ENCODE measurements around the gene LRIG3. TPM values are rescaled to one million over a fixed set of nuclear protein-coding genes. Genes with fewer than 3 reads are reported as not detected.

The LRIG3 gene
- total and polyA plus RNA-seq, 4 donors: 2.9 to 17.0 (median 10.7) TPM

DNA sequence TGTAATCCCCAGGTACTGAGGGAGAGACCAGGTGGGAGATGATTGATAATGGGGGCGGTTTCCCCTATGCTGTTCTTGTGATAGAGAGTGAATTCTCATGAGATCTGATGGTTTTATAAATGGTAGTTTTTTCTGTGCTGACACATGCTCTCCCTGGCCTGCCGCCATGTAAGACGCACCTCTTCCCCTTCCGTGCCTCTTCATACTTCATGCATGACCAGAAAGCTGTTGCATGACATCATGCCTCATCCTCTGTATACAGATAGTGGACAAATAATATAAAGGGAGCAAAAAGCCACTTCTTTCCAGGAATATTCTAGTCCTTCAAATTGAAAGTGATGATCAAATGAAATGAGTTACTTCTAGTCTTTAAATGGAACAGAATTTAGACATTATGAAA is 47.3 kb upstream of the LRIG3 start:
- 94% methylated on average over 4 of the region's 4 CpGs for WGBS
- TF ChIP-seq TAF1 (conservative IDR thresholded peaks at IDR 0.05): no peak
- TF ChIP-seq, protein P1, sequence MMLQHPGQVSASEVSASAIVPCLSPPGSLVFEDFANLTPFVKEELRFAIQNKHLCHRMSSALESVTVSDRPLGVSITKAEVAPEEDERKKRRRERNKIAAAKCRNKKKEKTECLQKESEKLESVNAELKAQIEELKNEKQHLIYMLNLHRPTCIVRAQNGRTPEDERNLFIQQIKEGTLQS (IDR thresholded peaks at IDR 0.05): no peak
- TF ChIP-seq GABPA (IDR thresholded peaks at IDR 0.05 in 1 of 2, conservative IDR thresholded peaks at IDR 0.05 in 1 of 2): no peak
- no peak for TF ChIP-seq FOXA1 (IDR thresholded peaks at IDR 0.05)
- TF ChIP-seq, protein P2, sequence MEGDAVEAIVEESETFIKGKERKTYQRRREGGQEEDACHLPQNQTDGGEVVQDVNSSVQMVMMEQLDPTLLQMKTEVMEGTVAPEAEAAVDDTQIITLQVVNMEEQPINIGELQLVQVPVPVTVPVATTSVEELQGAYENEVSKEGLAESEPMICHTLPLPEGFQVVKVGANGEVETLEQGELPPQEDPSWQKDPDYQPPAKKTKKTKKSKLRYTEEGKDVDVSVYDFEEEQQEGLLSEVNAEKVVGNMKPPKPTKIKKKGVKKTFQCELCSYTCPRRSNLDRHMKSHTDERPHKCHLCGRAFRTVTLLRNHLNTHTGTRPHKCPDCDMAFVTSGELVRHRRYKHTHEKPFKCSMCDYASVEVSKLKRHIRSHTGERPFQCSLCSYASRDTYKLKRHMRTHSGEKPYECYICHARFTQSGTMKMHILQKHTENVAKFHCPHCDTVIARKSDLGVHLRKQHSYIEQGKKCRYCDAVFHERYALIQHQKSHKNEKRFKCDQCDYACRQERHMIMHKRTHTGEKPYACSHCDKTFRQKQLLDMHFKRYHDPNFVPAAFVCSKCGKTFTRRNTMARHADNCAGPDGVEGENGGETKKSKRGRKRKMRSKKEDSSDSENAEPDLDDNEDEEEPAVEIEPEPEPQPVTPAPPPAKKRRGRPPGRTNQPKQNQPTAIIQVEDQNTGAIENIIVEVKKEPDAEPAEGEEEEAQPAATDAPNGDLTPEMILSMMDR (IDR thresholded peaks at IDR 0.05; ENCODE audit: low read depth, low read length, missing input control): no peak
- TF ChIP-seq, protein P3, sequence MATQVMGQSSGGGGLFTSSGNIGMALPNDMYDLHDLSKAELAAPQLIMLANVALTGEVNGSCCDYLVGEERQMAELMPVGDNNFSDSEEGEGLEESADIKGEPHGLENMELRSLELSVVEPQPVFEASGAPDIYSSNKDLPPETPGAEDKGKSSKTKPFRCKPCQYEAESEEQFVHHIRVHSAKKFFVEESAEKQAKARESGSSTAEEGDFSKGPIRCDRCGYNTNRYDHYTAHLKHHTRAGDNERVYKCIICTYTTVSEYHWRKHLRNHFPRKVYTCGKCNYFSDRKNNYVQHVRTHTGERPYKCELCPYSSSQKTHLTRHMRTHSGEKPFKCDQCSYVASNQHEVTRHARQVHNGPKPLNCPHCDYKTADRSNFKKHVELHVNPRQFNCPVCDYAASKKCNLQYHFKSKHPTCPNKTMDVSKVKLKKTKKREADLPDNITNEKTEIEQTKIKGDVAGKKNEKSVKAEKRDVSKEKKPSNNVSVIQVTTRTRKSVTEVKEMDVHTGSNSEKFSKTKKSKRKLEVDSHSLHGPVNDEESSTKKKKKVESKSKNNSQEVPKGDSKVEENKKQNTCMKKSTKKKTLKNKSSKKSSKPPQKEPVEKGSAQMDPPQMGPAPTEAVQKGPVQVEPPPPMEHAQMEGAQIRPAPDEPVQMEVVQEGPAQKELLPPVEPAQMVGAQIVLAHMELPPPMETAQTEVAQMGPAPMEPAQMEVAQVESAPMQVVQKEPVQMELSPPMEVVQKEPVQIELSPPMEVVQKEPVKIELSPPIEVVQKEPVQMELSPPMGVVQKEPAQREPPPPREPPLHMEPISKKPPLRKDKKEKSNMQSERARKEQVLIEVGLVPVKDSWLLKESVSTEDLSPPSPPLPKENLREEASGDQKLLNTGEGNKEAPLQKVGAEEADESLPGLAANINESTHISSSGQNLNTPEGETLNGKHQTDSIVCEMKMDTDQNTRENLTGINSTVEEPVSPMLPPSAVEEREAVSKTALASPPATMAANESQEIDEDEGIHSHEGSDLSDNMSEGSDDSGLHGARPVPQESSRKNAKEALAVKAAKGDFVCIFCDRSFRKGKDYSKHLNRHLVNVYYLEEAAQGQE (IDR thresholded peaks at IDR 0.05): no peak
- no peak for TF ChIP-seq HNF4G (IDR thresholded peaks at IDR 0.05)
- no peak for TF ChIP-seq YY1 (IDR thresholded peaks at IDR 0.05)
- TF ChIP-seq RXRA (IDR thresholded peaks at IDR 0.05): no peak
- no peak for TF ChIP-seq HNF4A (conservative IDR thresholded peaks at IDR 0.05)
- no peak for TF ChIP-seq SP1 (IDR thresholded peaks at IDR 0.05)
- no peak for TF ChIP-seq RAD21 (IDR thresholded peaks at IDR 0.05)
- TF ChIP-seq FOXA2 (IDR thresholded peaks at IDR 0.05): no peak
- TF ChIP-seq EGR1 (IDR thresholded peaks at IDR 0.05; ENCODE audit: low read depth in 2 of 2): no peak
- TF ChIP-seq, protein P4, sequence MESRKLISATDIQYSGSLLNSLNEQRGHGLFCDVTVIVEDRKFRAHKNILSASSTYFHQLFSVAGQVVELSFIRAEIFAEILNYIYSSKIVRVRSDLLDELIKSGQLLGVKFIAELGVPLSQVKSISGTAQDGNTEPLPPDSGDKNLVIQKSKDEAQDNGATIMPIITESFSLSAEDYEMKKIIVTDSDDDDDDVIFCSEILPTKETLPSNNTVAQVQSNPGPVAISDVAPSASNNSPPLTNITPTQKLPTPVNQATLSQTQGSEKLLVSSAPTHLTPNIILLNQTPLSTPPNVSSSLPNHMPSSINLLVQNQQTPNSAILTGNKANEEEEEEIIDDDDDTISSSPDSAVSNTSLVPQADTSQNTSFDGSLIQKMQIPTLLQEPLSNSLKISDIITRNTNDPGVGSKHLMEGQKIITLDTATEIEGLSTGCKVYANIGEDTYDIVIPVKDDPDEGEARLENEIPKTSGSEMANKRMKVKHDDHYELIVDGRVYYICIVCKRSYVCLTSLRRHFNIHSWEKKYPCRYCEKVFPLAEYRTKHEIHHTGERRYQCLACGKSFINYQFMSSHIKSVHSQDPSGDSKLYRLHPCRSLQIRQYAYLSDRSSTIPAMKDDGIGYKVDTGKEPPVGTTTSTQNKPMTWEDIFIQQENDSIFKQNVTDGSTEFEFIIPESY (IDR thresholded peaks at IDR 0.05): no peak
- TF ChIP-seq JUND (IDR thresholded peaks at IDR 0.05): no peak

DNA sequence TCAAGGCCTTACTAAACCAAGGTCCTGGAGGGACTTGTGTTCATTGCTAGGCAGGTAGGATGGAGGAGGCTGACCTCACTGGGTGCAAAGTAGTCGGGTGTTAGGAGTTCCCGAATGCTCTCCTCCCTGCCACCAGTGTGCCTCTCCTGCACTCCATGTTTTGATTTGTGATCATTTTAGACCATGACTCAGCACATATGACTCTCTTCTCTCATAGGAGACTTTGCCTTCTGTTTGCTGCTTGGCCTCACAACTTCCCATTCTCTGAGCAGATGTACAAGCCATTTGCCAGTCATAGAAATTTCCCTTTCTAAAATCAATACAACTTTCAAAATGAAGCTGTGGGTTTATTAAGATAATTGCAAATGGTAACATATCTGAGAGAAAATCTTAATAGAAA is 46.6 kb upstream of the LRIG3 start:
- H3K9me3 ChIP-seq (ENCODE audit: control insufficient read depth in 4 of 4, low read length in 3 of 4): no peaks in the 10 kb centered on the region
- no peak overlapping the region for H3K4me3 ChIP-seq (ENCODE audit: low read depth in 1 of 3, low read length in 3 of 3)
- H3K4me1 ChIP-seq (ENCODE audit: control insufficient read depth in 4 of 4, insufficient read depth in 4 of 4, low read length in 3 of 4): no peaks in the 10 kb centered on the region
- H3K36me3 ChIP-seq (ENCODE audit: control insufficient read depth in 4 of 4, insufficient read depth in 3 of 4, low read depth in 1 of 4, low read length in 3 of 4): no peaks in the 10 kb centered on the region
- no peaks in the 10 kb centered on the region for H3K27me3 ChIP-seq (ENCODE audit: control insufficient read depth in 4 of 4, insufficient read depth in 4 of 4, low read length in 3 of 4)
- no peak overlapping the region for H3K27ac ChIP-seq (ENCODE audit: low read depth in 1 of 2, low read length in 2 of 2)
- 99% methylated on average over 2 of the region's 2 CpGs for WGBS
- H3K9ac ChIP-seq (ENCODE audit: low read depth in 1 of 2, low read length in 2 of 2): no peak overlapping the region
- no peak for DNase-seq (ENCODE audit: low spot score)
- TF ChIP-seq, protein P2 (IDR thresholded peaks at IDR 0.05; ENCODE audit: low read depth, low read length, missing input control): no peak
- TF ChIP-seq HNF4A (conservative IDR thresholded peaks at IDR 0.05) (no peak), JUND (IDR thresholded peaks at IDR 0.05) (no peak), GABPA (IDR thresholded peaks at IDR 0.05 in 1 of 2, conservative IDR thresholded peaks at IDR 0.05 in 1 of 2) (no peak), RAD21 (IDR thresholded peaks at IDR 0.05) (no peak), TAF1 (conservative IDR thresholded peaks at IDR 0.05) (no peak), FOXA1 (IDR thresholded peaks at IDR 0.05) (no peak), EGR1 (IDR thresholded peaks at IDR 0.05; ENCODE audit: low read depth in 2 of 2) (no peak), YY1 (IDR thresholded peaks at IDR 0.05) (no peak), FOXA2 (IDR thresholded peaks at IDR 0.05) (no peak)
- TF ChIP-seq, protein P3 (IDR thresholded peaks at IDR 0.05): no peak
- TF ChIP-seq, protein P5, sequence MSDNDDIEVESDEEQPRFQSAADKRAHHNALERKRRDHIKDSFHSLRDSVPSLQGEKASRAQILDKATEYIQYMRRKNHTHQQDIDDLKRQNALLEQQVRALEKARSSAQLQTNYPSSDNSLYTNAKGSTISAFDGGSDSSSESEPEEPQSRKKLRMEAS (IDR thresholded peaks at IDR 0.05): no peak
- TF ChIP-seq, protein P1 (IDR thresholded peaks at IDR 0.05): no peak

More for the DNA sequence above, 47.3 kb upstream of the LRIG3 start:
- Histone ChIP-seq H3K4me1 (ENCODE audit: control insufficient read depth in 4 of 4, insufficient read depth in 4 of 4, low read length in 3 of 4) (no peaks in the 10 kb centered on the region), H3K36me3 (ENCODE audit: control insufficient read depth in 4 of 4, insufficient read depth in 3 of 4, low read depth in 1 of 4, low read length in 3 of 4) (no peaks in the 10 kb centered on the region), H3K4me3 (ENCODE audit: low read depth in 1 of 3, low read length in 3 of 3) (no peak overlapping the region), H3K9me3 (ENCODE audit: control insufficient read depth in 4 of 4, low read length in 3 of 4) (no peaks in the 10 kb centered on the region), H3K9ac (ENCODE audit: low read depth in 1 of 2, low read length in 2 of 2) (no peak overlapping the region), H3K27ac (ENCODE audit: low read depth in 1 of 2, low read length in 2 of 2) (no peak overlapping the region), H3K27me3 (ENCODE audit: control insufficient read depth in 4 of 4, insufficient read depth in 4 of 4, low read length in 3 of 4) (no peaks in the 10 kb centered on the region)
- DNase-seq (ENCODE audit: low spot score): no peak

Measured in liver (tissue), 9 donors.